ENCODE data around the gene AHCTF1. TPM values are rescaled to one million over a fixed set of nuclear protein-coding genes. Genes with fewer than 3 reads are reported as not detected.

AHCTF1 gene, protein sequence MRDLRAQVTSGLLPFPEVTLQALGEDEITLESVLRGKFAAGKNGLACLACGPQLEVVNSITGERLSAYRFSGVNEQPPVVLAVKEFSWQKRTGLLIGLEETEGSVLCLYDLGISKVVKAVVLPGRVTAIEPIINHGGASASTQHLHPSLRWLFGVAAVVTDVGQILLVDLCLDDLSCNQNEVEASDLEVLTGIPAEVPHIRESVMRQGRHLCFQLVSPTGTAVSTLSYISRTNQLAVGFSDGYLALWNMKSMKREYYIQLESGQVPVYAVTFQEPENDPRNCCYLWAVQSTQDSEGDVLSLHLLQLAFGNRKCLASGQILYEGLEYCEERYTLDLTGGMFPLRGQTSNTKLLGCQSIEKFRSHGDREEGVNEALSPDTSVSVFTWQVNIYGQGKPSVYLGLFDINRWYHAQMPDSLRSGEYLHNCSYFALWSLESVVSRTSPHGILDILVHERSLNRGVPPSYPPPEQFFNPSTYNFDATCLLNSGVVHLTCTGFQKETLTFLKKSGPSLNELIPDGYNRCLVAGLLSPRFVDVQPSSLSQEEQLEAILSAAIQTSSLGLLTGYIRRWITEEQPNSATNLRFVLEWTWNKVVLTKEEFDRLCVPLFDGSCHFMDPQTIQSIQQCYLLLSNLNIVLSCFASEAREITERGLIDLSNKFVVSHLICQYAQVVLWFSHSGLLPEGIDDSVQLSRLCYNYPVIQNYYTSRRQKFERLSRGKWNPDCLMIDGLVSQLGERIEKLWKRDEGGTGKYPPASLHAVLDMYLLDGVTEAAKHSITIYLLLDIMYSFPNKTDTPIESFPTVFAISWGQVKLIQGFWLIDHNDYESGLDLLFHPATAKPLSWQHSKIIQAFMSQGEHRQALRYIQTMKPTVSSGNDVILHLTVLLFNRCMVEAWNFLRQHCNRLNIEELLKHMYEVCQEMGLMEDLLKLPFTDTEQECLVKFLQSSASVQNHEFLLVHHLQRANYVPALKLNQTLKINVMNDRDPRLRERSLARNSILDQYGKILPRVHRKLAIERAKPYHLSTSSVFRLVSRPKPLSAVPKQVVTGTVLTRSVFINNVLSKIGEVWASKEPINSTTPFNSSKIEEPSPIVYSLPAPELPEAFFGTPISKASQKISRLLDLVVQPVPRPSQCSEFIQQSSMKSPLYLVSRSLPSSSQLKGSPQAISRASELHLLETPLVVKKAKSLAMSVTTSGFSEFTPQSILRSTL (N-terminal part only)
- 26.6 and 40.6 TPM in 2 replicates for total RNA-seq

DNA sequence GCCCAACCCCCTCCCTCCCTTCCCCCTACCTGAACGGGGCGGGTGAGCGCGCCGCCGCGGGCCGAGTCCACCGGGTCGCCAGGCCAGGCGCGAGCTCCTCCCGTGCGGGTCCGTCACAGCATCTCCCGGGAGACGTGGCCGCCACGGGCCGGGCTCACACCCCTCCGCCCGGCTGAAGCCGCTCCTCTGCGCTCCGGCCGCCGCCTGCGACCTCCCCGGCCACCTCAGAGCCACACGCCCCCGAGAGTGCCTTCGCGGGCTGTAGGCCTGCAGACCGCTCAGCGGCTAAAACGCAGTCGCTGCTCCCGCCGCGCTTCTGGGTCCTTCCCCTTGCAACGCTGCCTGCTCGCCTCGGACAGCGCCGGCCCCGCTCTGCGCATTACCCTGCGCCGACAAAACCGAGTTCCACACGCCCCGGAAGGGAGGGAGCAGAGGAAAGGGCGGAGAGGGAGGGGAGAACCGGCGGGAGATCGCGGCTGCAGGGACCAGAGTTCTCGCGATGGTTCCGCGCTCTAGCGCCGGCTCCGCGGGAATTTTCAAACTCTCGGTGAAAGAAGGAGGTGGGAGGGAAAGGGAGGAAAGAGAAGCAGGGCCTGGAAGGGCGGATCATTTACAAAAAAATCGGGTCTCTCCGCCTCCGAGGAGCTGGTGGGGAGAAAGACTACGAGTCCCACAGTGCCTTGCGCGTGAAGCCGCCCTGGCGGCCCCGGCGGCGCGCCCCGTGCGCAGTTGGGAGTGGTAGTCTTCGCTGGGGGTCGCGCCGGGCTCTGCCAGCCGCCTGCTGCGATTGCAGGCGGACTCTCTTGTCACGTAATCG, at the start of gene AHCTF1:
TSS of gene AHCTF1 (minus strand) at position 400 of the 817 bp plus-strand sequence. CDS start 13,578 bp downstream, outside the sequence.

Other genes starting within 250 kb of the AHCTF1 start
- 55.9 and 69.1 TPM in 2 replicates for gene SCCPDH, start 207.5 kb downstream of the AHCTF1 start, total RNA-seq
- 1.6 and 4.0 TPM in 2 replicates for gene ZNF695, start 76.1 kb upstream of the AHCTF1 start, total RNA-seq
- gene ZNF670, start 146.9 kb upstream of the AHCTF1 start, total RNA-seq: 7.5 and 7.6 TPM in 2 replicates
- 12.0 and 13.5 TPM in 2 replicates for gene ZNF669, start 172.4 kb upstream of the AHCTF1 start, total RNA-seq
- 73.1 and 74.7 TPM in 2 replicates for gene ZNF124, start 240.1 kb upstream of the AHCTF1 start, total RNA-seq